Type B pancreatic cell (in vitro differentiated cells): ENCODE results near the gene N4BP3. TPM values are rescaled to one million over a fixed set of nuclear protein-coding genes. Genes with fewer than 3 reads are reported as not detected.

ENCODE experiments used
- DNase-seq: peaks from one replicate; pipeline ENCODE4 v3.0.0; 2021; ENCODE audit warnings: mixed read lengths; ENCODE audit not compliant: unreplicated experiment; ENCODE audit errors: extremely low spot score
- H3K27ac Mint-ChIP-seq: 2 replicates; pipeline ENCODE4 v1.8.0; 2021; ENCODE audit warnings: mild to moderate bottlenecking, mixed read lengths
- H3K27me3 Mint-ChIP-seq: 2 replicates; pipeline ENCODE4 v1.8.0; 2021; ENCODE audit warnings: mixed read lengths
- H3K36me3 Mint-ChIP-seq: 2 replicates; pipeline ENCODE4 v1.8.0; 2021; ENCODE audit warnings: mixed read lengths
- H3K4me1 Mint-ChIP-seq: one replicate; pipeline ENCODE4 v1.8.0; 2021; ENCODE audit warnings: mixed read lengths; ENCODE audit not compliant: unreplicated experiment
- H3K4me3 Mint-ChIP-seq: 2 replicates; pipeline ENCODE4 v1.8.0; 2021; ENCODE audit warnings: mild to moderate bottlenecking, mixed read lengths
- H3K9me3 Mint-ChIP-seq: 2 replicates; pipeline ENCODE4 v1.8.0; 2021; ENCODE audit warnings: mixed read lengths
- long read RNA-seq: library from polyadenylated mRNA; unstranded; transcript quantifications from one replicate; pipeline ENCODE4 v2.0.0, GENCODE V29; 2020
- total RNA-seq: library from RNA; stranded (reverse); gene quantifications from 2 replicates; pipeline ENCODE4 v1.2.1, GENCODE V29; 2021; ENCODE audit warnings: low replicate concordance
- TF ChIP-seq, protein P1 (sequence below): fragments of 200-600 bp; sonication (generic); conservative IDR thresholded peaks from 2 replicates; pipeline ENCODE4 v1.5.0; 2021; ENCODE audit warnings: antibody characterized with exemption, mild to moderate bottlenecking

N4BP3 gene, protein sequence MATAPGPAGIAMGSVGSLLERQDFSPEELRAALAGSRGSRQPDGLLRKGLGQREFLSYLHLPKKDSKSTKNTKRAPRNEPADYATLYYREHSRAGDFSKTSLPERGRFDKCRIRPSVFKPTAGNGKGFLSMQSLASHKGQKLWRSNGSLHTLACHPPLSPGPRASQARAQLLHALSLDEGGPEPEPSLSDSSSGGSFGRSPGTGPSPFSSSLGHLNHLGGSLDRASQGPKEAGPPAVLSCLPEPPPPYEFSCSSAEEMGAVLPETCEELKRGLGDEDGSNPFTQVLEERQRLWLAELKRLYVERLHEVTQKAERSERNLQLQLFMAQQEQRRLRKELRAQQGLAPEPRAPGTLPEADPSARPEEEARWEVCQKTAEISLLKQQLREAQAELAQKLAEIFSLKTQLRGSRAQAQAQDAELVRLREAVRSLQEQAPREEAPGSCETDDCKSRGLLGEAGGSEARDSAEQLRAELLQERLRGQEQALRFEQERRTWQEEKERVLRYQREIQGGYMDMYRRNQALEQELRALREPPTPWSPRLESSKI
- 6.6 and 11.2 TPM in 2 replicates for total RNA-seq
- long read RNA-seq, full-length matches to known transcripts, result 1 of 3 reads
- long read RNA-seq, partial matches to known transcripts, result 1 of 3 reads
- long read RNA-seq, other reads (novel, unspliced or antisense), result 1 of 3 reads

DNA sequence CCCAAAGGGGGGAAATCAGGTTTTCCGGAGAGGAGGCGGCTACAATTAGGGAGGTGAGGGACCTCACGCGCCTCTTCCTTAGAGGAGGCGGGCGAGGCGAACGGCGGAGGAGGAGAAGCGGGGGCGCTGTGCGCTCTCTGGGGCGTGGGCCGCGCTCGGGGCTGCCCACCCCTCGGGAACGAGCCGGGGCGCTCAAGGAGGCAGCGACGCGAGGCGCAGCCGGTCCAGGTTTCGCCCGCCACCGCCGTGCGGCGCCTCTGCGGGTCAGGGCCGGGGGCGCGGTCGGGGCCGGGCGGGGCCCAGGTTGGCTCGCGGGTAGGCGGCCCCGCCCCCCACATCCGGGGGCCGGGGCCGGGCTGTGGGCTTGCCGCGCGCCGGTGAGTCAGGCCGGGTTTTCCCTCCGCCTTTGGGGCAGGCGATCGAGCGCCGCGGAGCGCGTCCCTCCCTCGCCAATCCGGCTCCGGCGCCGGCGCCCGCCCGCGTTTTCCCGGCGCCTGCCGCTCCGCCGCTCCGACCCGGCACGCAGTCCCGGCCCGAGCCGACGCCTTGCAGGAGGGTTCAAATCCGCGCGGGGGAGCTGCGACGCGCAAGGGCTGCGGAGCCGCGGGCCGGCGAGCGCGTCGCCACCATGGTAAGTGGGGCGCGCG, at the start of gene N4BP3:
N4BP3 (plus strand) TSS at position 392 of the 647 bp plus-strand sequence. CDS start 6,052 bp downstream, outside the sequence.
- H3K4me1 Mint-ChIP-seq, result peaks cover 22% of the 10 kb centered on the region
- H3K27me3 Mint-ChIP-seq, result peaks cover 17% of the 10 kb centered on the region
- H3K4me3 Mint-ChIP-seq, result peak within 1 kb of the TSS; percentile 92
- H3K27ac Mint-ChIP-seq, result peak within 1 kb of the TSS; percentile 89
- no peaks in the 10 kb centered on the region for H3K36me3 Mint-ChIP-seq
- peak; percentile 87 for DNase-seq
- H3K9me3 Mint-ChIP-seq, result no peaks in the 10 kb centered on the region
- TF ChIP-seq, protein P1, sequence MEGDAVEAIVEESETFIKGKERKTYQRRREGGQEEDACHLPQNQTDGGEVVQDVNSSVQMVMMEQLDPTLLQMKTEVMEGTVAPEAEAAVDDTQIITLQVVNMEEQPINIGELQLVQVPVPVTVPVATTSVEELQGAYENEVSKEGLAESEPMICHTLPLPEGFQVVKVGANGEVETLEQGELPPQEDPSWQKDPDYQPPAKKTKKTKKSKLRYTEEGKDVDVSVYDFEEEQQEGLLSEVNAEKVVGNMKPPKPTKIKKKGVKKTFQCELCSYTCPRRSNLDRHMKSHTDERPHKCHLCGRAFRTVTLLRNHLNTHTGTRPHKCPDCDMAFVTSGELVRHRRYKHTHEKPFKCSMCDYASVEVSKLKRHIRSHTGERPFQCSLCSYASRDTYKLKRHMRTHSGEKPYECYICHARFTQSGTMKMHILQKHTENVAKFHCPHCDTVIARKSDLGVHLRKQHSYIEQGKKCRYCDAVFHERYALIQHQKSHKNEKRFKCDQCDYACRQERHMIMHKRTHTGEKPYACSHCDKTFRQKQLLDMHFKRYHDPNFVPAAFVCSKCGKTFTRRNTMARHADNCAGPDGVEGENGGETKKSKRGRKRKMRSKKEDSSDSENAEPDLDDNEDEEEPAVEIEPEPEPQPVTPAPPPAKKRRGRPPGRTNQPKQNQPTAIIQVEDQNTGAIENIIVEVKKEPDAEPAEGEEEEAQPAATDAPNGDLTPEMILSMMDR, result peak; percentile 21

DNA sequence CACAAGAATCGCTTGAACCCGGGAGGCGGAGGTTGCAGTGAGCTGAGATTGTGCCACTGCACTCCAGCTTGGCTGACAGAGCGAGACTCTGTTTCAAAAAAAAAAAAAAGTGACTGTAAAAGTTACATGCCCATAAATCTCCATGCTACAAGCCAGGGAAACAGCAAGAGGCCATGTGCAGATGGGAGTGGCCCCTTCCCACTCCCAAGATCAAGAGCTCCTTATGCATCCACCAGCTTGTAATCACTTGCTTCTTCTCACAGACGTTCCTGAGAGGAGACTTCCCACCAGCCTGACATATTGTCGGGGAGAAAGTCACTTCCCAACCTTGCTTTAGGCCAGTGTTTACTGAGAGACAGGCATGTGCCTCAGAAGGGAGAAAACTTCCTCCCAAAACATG, 45.6 kb upstream of the N4BP3 start:
- Mint-ChIP-seq H3K9me3 (no peaks in the 10 kb centered on the region), H3K4me3 (no peak overlapping the region), H3K36me3 (no peaks in the 10 kb centered on the region), H3K27me3 (peaks cover 28% of the 10 kb centered on the region), H3K4me1 (no peaks in the 10 kb centered on the region), H3K27ac (no peak overlapping the region)
- no peak for DNase-seq
- TF ChIP-seq, protein P1, result no peak

DNA sequence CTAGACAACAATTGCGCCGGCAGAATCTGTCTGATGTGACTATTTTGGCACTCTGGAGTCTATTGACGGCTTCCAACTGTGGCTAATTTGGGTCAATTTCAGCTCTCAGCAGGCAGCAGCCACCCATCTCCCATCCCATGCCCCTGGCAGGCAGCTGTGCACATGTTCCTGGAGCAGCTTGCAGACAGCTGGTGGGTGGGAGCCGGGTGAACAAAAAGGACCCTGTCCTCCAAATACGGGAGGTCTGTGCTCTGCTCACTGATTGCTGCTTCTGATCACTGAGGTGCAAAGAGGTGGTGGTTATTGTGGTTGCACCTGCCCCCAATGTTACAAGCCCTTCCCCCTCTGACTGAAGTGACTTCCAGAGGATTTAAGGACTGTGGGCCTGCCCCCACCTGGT, 45.0 kb upstream of the N4BP3 start:
- TF ChIP-seq, protein P1, result no peak
- peaks cover 26% of the 10 kb centered on the region for H3K27me3 Mint-ChIP-seq
- H3K4me1 Mint-ChIP-seq, result no peaks in the 10 kb centered on the region
- H3K36me3 Mint-ChIP-seq, result no peaks in the 10 kb centered on the region
- H3K4me3 Mint-ChIP-seq, result no peak overlapping the region
- no peak overlapping the region for H3K27ac Mint-ChIP-seq
- H3K9me3 Mint-ChIP-seq, result no peaks in the 10 kb centered on the region
- no peak for DNase-seq

DNA sequence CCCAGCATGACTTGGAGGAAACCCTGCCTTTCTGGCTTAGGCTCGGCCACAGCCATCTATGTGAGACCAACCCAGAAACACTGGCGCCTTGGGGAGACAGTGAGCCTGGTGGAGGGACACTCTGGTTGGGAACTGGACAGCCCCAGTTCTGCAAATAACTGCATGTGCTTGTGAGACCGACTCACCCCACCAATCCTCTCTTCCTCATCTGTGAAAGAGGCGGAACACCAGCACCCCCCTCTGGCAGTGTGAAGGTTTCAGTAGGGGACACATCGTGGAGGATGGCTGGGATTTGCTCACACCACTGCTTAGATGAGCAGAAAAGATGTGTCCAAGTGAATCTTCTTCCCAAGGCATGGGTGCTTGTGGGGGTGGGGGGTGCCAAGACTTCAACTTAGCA, 43.4 kb upstream of the N4BP3 start:
- H3K4me1 Mint-ChIP-seq, result no peaks in the 10 kb centered on the region
- no peaks in the 10 kb centered on the region for H3K36me3 Mint-ChIP-seq
- TF ChIP-seq, protein P1, result peak; percentile 35
- no peak for DNase-seq
- no peak overlapping the region for H3K4me3 Mint-ChIP-seq
- no peak overlapping the region for H3K27ac Mint-ChIP-seq
- H3K27me3 Mint-ChIP-seq, result peaks cover 28% of the 10 kb centered on the region
- no peaks in the 10 kb centered on the region for H3K9me3 Mint-ChIP-seq

DNA sequence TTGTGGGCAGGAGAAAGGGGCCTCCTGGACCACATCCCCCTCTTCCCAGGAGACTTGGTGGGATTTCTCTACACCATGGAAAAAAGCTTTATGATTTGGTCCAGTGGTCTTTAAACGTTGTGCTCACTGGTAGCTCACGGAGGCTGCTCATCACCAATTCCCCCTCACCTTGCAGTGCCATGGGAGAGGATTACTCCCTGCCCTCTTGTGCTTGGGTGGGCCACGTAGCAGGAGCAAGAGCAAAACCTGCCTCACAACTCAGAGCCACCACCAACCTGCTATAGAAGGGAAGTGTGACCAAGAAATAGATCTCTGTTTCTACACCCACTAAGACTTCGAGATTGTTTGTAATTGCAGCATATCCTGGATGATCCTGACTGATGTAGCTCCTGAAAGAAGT, 42.2 kb upstream of the N4BP3 start:
- Mint-ChIP-seq H3K36me3 (no peaks in the 10 kb centered on the region), H3K4me1 (peaks cover 4% of the 10 kb centered on the region), H3K27me3 (peaks cover 27% of the 10 kb centered on the region), H3K27ac (no peak overlapping the region), H3K9me3 (no peaks in the 10 kb centered on the region), H3K4me3 (no peak overlapping the region)
- TF ChIP-seq, protein P1, result no peak
- DNase-seq, result no peak
